IPS-20b (cell line): ENCODE measurements around the gene ARMCX2.
A peak's percentile ranks its signal among the peaks of the same experiment; 100 is the strongest.

ENCODE experiments used
- H3K27ac ChIP-seq: one replicate; pipeline ENCODE4 v1.5.1; 2013; ENCODE audit warnings: low read length
- H3K27me3 ChIP-seq: 2 replicates; pipeline ENCODE4 v1.6.1; 2013; ENCODE audit warnings: mild to moderate bottlenecking, low read length, inconsistent platforms; ENCODE audit not compliant: insufficient read depth
- H3K36me3 ChIP-seq: 2 replicates; pipeline ENCODE4 v1.6.1; 2013; ENCODE audit warnings: low read depth, mild to moderate bottlenecking, inconsistent platforms, low read length, moderate library complexity; ENCODE audit not compliant: insufficient read depth
- H3K4me1 ChIP-seq: 2 replicates; pipeline ENCODE4 v1.6.1; 2013; ENCODE audit warnings: mild to moderate bottlenecking, control low read depth, inconsistent platforms, low read length, moderate library complexity; ENCODE audit not compliant: insufficient read depth
- H3K4me3 ChIP-seq: 2 replicates; pipeline ENCODE4 v1.5.1; 2013; ENCODE audit warnings: mild to moderate bottlenecking, low read length, inconsistent platforms
- H3K9ac ChIP-seq: 2 replicates; pipeline ENCODE4 v1.6.1; 2013; ENCODE audit warnings: low read depth, mild to moderate bottlenecking, inconsistent platforms, low read length, moderate library complexity
- H3K9me3 ChIP-seq: 2 replicates; pipeline ENCODE4 v1.6.1; 2013; ENCODE audit warnings: mild to moderate bottlenecking, low read depth, low read length, inconsistent platforms; ENCODE audit not compliant: insufficient read depth

Gene ARMCX2

GRCh38 chrX:101659601-101660063, at the start of gene ARMCX2:
TSS of gene ARMCX2 (minus strand) at chrX:101659850. CDS start at chrX:101657588, 2,262 bp downstream.
- H3K27ac ChIP-seq: peak within 1 kb of the TSS; percentile 71
- H3K4me3 ChIP-seq: peak within 1 kb of the TSS; percentile 94
- H3K27me3 ChIP-seq: no peaks in the 10 kb centered on the region
- peak within 1 kb of the TSS; percentile 89; the same call in 1 of the 2 replicates for H3K9ac ChIP-seq
- peaks cover 29% of the 10 kb centered on the region for H3K36me3 ChIP-seq
- H3K9me3 ChIP-seq: no peaks in the 10 kb centered on the region
- peaks cover 2% of the 10 kb centered on the region; the same call in 1 of the 2 replicates for H3K4me1 ChIP-seq

GRCh38 chrX:101709384-101709783, 49.7 kb upstream of the ARMCX2 start:
- Histone ChIP-seq H3K9me3 (no peaks in the 10 kb centered on the region), H3K4me3 (no peak overlapping the region), H3K4me1 (no peaks in the 10 kb centered on the region; the same call in 1 of the 2 replicates), H3K27ac (no peak overlapping the region), H3K9ac (no peak overlapping the region), H3K27me3 (no peaks in the 10 kb centered on the region), H3K36me3 (no peaks in the 10 kb centered on the region)

- Histone ChIP-seq H3K9ac (no peak overlapping the region), H3K4me3 (no peak overlapping the region), H3K4me1 (no peaks in the 10 kb centered on the region; the same call in 1 of the 2 replicates), H3K27me3 (no peaks in the 10 kb centered on the region), H3K9me3 (no peaks in the 10 kb centered on the region), H3K27ac (no peak overlapping the region), H3K36me3 (no peaks in the 10 kb centered on the region)
These were observed 48.5 kb upstream of the ARMCX2 start for GRCh38 chrX:101708163-101708562.

GRCh38 chrX:101693476-101693875, 33.8 kb upstream of the ARMCX2 start:
- H3K9me3 ChIP-seq: no peaks in the 10 kb centered on the region
- H3K27ac ChIP-seq: no peak overlapping the region
- H3K9ac ChIP-seq: no peak overlapping the region
- H3K27me3 ChIP-seq: no peaks in the 10 kb centered on the region
- no peaks in the 10 kb centered on the region; the same call in 1 of the 2 replicates for H3K4me1 ChIP-seq
- H3K36me3 ChIP-seq: no peaks in the 10 kb centered on the region
- H3K4me3 ChIP-seq: no peak overlapping the region

- H3K4me3 ChIP-seq: no peak overlapping the region
- H3K27ac ChIP-seq: no peak overlapping the region
- H3K27me3 ChIP-seq: no peaks in the 10 kb centered on the region
- H3K36me3 ChIP-seq: no peaks in the 10 kb centered on the region
- peaks cover 2% of the 10 kb centered on the region for H3K4me1 ChIP-seq
- no peak overlapping the region for H3K9ac ChIP-seq
- no peaks in the 10 kb centered on the region for H3K9me3 ChIP-seq
These were observed 32.2 kb upstream of the ARMCX2 start for GRCh38 chrX:101691835-101692234.

- no peaks in the 10 kb centered on the region for H3K36me3 ChIP-seq
- peaks cover 10% of the 10 kb centered on the region for H3K4me1 ChIP-seq
- no peaks in the 10 kb centered on the region for H3K9me3 ChIP-seq
- H3K27me3 ChIP-seq: no peaks in the 10 kb centered on the region
- no peak overlapping the region for H3K9ac ChIP-seq
- H3K27ac ChIP-seq: no peak overlapping the region
- no peak overlapping the region for H3K4me3 ChIP-seq
These were observed 26.9 kb upstream of the ARMCX2 start for GRCh38 chrX:101686574-101686973.

- Histone ChIP-seq H3K4me1 (peaks cover 10% of the 10 kb centered on the region), H3K27ac (no peak overlapping the region), H3K9ac (peak overlapping the region; percentile 6; the same call in 1 of the 2 replicates), H3K4me3 (no peak overlapping the region), H3K36me3 (no peaks in the 10 kb centered on the region), H3K9me3 (no peaks in the 10 kb centered on the region), H3K27me3 (no peaks in the 10 kb centered on the region)
These were observed 26.3 kb upstream of the ARMCX2 start for GRCh38 chrX:101685923-101686322.

GRCh38 chrX:101682723-101683122, 23.1 kb upstream of the ARMCX2 start:
- no peak overlapping the region for H3K4me3 ChIP-seq
- peaks cover 10% of the 10 kb centered on the region; the same call in 1 of the 2 replicates for H3K4me1 ChIP-seq
- H3K9me3 ChIP-seq: no peaks in the 10 kb centered on the region
- H3K27me3 ChIP-seq: no peaks in the 10 kb centered on the region
- no peak overlapping the region for H3K9ac ChIP-seq
- no peak overlapping the region for H3K27ac ChIP-seq
- no peaks in the 10 kb centered on the region for H3K36me3 ChIP-seq

- no peaks in the 10 kb centered on the region for H3K9me3 ChIP-seq
- H3K36me3 ChIP-seq: no peaks in the 10 kb centered on the region
- no peaks in the 10 kb centered on the region for H3K27me3 ChIP-seq
- no peak overlapping the region for H3K9ac ChIP-seq
- H3K4me1 ChIP-seq: no peaks in the 10 kb centered on the region
- H3K27ac ChIP-seq: no peak overlapping the region
- H3K4me3 ChIP-seq: no peak overlapping the region
These were observed 17.4 kb upstream of the ARMCX2 start for GRCh38 chrX:101677028-101677427.

GRCh38 chrX:101676571-101676970, 16.9 kb upstream of the ARMCX2 start:
- Histone ChIP-seq H3K4me3 (no peak overlapping the region), H3K9me3 (no peaks in the 10 kb centered on the region), H3K27ac (no peak overlapping the region), H3K36me3 (no peaks in the 10 kb centered on the region), H3K27me3 (no peaks in the 10 kb centered on the region), H3K4me1 (no peaks in the 10 kb centered on the region), H3K9ac (no peak overlapping the region)

- H3K4me1 ChIP-seq: peaks cover 2% of the 10 kb centered on the region
- H3K9ac ChIP-seq: no peak overlapping the region
- no peaks in the 10 kb centered on the region for H3K36me3 ChIP-seq
- H3K27ac ChIP-seq: no peak overlapping the region
- H3K4me3 ChIP-seq: no peak overlapping the region
- no peaks in the 10 kb centered on the region for H3K9me3 ChIP-seq
- no peaks in the 10 kb centered on the region for H3K27me3 ChIP-seq
These were observed 8.5 kb upstream of the ARMCX2 start for GRCh38 chrX:101668143-101668542.

- Histone ChIP-seq H3K4me3 (peak overlapping the region; percentile 94), H3K9me3 (no peaks in the 10 kb centered on the region), H3K27me3 (no peaks in the 10 kb centered on the region), H3K9ac (peak overlapping the region; percentile 89; the same call in 1 of the 2 replicates), H3K4me1 (peaks cover 2% of the 10 kb centered on the region; the same call in 1 of the 2 replicates), H3K27ac (peak overlapping the region; percentile 71), H3K36me3 (peaks cover 29% of the 10 kb centered on the region)
These were observed 774 bp downstream of the ARMCX2 start for GRCh38 chrX:101658661-101659491.
